Inferior parietal cortex (tissue), 1 donor: ENCODE data around the gene IL34.
"Not testable (repeated sequence)": the region's sequence is repeated elsewhere in the genome, so short reads cannot be mapped to it uniquely, and the experiment has no call there.

Experiments
- DNase-seq: peaks from one replicate; pipeline ENCODE4 v3.0.0-alpha.2; 2016; ENCODE audit errors: extremely low spot score

IL34 gene

GRCh38 chr16:70646260-70647241 lies at the start of gene IL34:
Gene IL34 (plus strand): TSS chr16:70646559. CDS start chr16:70646948, 389 bp downstream.
- DNase-seq = peak; percentile 35

DNA sequence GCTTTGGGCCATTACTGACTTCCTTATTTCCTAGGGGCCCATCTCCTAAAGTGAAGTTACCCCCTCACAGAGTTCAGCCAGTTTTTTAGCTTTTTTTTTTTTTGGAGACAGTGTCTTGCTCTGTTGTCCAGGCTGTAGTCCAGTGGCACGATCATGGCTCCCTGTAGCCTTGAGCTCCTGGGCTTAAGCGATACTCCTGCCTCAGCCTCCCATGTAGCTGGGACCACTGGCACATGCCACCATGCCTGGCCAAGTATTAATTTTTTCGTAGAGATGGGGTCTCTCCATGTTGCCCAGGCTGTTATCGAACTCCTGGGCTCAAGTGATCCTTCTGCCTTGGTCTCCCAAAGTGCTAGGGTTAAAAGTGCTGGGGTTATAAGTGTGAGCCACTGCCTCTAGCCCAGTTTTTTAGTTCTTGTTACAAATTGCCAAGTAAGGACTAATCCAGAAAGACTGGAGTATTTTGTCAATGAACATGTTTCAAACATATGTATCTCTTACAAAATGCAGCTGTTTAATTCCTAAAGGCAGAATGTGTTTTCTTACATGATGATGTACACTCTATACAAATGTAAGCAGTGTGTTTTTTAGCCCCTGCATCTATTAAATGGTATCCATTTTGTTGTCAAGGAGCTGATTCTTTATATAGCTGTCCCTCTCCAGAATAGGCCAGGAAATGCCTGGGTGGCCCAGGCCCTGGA lies 49.1 kb upstream of the IL34 start:
- DNase-seq = no peak

- DNase-seq = no peak
Observed at GRCh38 chr16:70598937-70599503, 47.3 kb upstream of the IL34 start.

DNA sequence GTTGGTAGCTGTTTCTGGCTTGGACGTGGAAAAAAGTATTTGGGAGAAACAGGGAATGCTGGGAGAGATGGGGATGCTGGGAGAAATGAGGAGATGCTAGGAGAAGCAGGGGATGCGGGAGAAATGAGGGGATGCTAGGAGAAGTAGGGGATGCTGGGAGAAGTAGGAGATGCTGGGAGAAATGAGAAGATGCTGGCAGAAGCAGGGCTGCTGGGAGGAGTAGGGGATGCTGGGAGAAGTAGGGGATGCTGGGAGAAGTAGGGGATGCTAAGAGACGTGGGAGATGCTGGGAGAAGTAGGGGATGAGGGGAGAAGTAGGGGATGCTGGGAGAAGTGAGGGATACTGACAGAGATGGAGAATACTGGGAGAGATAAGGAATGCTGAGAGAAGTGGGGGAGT lies 45.6 kb upstream of the IL34 start:
- no peak for DNase-seq

DNA sequence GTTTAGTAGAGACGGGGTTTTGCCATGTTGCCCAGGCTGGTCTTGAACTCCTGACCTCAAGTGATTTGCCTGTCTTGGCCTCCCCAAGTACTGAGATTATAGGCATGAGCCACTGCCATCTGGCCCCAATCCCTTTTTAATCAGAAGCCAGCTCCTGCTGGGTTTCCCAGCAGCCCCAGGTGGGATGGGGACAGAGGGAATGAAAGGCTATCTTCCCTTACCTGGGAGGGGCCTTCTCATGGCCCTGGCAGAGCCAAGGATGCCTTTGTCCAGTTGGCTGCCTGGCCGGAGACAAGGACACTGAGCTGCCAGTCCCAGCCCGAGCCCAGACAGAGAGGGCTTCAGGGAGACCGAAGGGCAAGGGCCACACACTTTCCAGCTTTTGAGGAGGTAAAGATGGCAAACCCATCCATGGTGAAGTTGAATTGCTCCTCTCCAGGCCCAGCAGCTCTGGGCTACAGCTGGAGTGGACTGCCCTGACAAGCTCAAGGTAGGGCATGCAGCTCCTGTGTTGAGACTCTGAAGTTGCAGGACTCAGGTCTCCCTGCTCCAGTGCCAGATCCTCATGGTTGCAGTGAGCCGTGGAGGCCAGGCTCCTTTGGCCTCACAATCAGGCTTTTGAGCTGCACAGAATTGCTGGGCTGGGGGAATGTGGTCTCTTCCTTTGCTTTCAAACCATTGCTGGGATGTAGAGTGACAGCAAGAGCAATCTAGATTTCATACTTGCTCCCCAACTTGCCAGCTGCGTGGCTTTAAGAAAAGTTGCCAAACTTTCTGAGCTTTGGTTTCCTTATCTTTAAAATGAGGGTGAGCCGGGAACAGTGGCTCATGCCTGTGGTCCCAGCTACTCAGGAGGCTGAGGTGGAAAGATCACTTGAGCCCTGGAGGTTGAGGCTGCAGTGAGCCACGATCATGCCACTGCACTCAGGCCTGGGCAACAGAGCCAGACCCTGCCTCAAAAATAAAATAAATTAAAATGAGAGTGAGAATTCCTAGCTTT lies 44.5 kb upstream of the IL34 start:
- DNase-seq = no peak

- no peak for DNase-seq
Observed at GRCh38 chr16:70602831-70603230, 43.5 kb upstream of the IL34 start.

DNA sequence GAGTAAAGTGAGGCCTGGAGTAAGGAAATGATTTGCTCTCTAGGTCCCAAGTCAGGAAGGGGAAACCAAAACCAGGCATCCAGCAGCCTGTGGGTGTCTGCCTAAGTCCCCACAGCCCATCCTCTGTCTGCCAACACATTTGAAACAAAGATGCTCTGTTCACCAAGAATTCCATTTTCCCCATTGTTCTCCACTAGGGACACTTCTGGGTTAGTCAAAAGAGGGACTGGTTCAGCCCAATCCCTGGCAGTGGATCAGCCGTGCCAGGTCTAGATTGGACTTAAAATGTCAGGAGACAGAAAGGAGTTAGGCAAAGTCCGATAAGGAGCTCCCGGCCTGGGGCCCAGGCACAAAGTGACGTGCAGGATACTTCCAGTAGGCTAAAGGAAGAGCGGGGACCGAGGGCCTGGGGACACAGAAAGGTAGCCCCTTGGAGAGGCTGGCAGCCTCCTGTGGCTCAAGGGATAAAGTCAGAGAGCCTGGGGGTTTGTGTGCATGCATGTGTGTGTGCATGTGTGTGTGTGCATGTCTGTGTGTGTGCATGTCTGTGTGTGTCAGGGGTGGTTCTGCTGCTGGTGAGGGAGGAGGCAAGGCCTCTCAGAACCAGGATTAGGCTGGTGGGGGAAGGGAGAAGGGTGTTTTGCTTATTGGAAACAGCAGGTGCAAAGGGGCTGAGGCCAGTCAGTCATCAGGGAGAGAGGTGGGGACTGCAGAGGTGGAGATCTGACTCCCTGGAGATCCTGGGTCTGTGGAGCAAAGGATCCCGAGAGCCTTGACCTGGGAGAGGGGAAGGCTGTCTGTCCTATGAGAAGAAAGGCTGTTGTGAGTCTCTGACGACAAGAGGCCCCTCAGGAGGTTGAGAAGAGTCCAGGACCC lies 41.7 kb upstream of the IL34 start:
- DNase-seq = peak; percentile 24

DNA sequence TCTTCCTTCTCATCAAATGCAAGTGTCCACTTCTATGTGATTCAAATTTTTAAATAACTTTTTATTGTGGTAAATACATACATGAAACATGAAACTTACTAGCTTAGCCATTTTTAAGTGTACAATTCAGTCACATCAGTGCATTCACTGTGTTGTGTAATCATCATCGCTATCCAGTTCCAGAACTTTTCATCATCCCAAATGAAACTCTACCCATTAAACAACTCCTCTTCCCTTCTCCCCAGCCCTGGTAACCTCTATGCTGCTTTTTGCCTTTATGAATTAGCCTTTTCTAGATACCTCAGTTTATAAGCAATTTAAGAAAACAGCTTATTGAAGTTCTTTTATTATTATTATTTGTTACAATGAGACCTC lies 41.1 kb upstream of the IL34 start:
- DNase-seq = no peak

DNA sequence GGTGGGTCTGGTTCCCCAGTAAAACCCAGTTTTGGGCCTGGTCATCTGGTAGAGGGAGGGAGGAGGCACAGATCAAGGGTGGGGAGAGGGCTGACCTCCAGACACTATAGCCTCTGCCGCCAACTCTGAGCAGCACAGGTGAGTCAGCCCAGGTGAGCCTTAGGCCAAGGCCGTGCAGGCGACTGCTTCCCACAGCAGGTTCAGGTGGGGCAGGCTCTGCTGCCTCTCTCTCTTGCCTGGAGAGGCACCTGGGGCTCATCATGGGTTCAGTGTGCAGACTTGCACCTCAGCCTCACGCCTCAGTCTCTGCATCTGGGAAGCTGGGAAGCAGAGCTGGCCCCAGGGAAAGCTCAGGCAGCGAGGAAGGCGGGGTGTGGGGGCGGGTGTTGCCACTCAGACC lies 37.8 kb upstream of the IL34 start:
- DNase-seq = no peak

DNA sequence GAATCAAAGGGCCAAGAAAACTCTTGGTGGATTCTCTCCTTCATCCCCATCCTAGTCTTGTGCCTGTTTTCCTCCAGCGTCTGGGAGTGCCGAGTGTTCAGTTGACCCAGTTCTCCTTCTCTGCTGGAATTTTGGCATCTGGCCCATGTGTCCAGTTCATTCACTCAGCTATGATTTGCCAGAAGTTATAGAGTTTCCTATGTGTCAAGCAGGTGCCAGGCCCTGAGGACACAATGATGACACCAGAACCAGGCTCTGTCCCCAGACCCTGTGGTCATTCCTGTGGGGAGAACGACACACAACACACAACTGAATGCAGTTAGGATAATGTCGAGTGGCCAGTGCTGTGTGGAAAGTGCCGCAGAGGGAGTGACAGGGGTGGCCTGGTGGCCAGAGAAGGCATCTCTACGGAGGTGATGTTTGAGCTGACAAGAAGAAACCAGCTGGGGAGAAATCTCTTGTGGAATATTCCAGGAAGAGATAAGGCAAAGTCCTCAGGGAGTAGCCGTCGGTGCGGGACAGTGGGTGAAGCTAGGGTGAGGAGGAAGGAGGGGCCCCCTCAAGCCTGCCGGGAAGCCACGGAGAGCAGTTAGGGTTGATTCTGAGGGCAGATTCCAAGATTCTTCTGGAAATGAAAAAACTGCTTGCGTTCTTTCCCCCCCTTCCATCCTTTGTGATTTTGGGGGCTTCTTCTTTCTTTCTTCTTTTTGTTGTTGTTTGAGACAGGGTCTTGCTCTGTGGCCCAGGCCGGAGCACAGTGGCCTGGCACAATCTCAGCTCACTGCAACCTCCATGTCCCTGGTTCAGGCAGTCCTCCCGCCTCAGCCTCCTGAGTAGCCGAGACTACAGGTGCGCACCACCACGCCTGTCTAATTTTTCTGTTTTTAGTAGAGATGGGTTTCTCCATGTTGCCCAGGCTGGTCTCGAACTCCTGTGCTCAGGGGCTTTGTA lies 35.8 kb upstream of the IL34 start:
- DNase-seq = no peak

GRCh38 chr16:70611224-70611598 lies 35.1 kb upstream of the IL34 start:
- DNase-seq = no peak

DNA sequence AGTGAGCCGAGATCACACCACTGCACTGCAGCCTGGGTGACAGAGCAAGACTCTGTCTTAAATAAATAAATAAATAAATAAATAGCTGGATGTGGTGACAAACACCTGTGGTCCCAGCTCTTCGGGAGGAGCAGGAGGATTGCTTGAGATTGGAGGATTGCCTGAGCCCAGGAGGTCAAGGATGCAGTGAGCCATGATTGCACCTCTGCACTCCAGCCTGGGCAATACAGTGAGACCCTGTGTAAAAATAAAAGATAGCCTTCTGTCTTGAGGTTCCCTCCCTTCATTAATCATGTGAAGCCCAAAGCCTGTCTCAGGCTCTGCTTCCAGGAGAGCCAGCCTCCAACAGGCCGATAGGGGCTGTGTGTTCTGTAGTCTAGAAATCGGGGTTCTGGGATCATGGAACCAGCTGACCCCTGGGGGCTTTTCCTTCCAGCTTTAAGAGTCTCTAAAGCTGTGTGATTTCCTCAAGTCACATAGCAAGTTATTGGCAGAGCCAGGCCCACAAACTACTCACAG lies 34.5 kb upstream of the IL34 start:
- DNase-seq = no peak

GRCh38 chr16:70612931-70613330 lies 33.4 kb upstream of the IL34 start:
- DNase-seq = no peak

DNA sequence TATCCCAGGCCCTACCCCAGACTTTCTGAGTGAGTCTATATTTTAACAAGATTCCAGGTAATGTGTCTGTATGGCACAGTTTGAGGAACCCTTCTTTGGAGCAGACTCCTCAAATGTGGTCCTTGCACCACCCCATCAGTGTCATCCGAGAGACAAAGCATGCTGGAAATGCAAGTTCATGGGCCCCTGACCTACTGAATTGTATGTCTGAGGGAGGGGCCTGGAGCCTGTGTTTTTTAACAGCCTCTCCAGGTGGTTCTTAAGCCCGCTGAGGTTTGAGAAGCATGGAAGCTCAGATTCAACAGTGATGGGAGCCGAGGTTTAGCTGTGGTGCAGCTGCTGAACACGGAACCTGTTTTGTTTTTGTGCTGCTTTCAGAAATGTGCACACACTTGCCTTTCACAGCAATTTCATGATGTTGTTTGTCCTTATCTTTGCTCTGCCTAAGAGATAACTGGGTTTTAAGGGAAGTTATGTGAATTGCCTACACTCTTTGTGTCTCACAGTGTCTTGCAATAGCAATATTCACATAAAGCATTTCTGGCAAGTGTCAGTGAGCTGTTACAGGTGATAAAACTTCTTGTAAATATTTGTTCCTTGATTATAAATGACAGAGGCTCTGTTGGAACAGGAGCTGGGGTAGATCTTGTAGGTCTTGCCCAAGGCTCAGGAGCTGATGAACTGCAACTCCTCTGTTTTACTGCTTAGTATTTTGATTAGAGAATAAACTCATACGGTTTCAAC lies 32.0 kb upstream of the IL34 start:
- DNase-seq = no peak

GRCh38 chr16:70615945-70616344 lies 30.4 kb upstream of the IL34 start:
- no peak for DNase-seq

- DNase-seq = not testable (repeated sequence)
Observed at GRCh38 chr16:70621864-70622263, 24.5 kb upstream of the IL34 start.

DNA sequence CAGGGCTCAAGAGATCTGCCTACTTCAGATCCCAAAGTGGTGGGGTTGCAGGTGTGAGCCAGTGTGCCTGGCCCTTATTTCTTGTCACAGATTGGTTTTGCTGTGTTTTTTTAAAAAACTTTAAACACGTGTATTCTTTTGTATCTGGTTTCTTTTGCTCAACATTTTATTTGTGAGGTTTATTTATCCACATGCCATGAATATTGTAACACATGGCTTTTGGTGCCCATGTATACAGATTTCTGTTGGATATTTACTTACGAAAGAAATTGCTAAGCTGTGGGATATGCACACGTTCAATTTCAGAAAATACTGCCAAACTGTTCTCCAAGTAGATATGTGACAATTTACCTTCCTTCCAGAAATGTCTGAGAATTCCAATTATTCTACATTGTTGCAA lies 18.7 kb upstream of the IL34 start:
- no peak for DNase-seq
